GM12878 (cell line): Measurements from ENCODE around the gene DST.

Experiments
- CHD1 ChIP-seq: IDR thresholded peaks from 2 replicates; pipeline ENCODE4 v1.6.1; 2012; ENCODE audit warnings: low read depth, low read length, improper control_type of control experiment
- CTCF ChIP-seq, 3 experiments: IDR thresholded peaks in 2 of 3; conservative IDR thresholded peaks in 1 of 3; 2 replicates each; pipeline ENCODE4 v1.5.1; 2011; ENCODE audit warnings: low read depth in 3 of 3, low read length in 3 of 3, mild to moderate bottlenecking in 3 of 3, control low read depth in 2 of 3, moderate library complexity in 2 of 3, inconsistent platforms in 1 of 3, mixed read lengths in 1 of 3; ENCODE audit not compliant: control insufficient read depth in 2 of 3, insufficient read depth in 1 of 3; ENCODE audit errors: extremely low read depth in 1 of 3
- EZH2 ChIP-seq: IDR thresholded peaks from 2 replicates; pipeline ENCODE4 v1.6.1; 2012; ENCODE audit warnings: low read depth, mild to moderate bottlenecking, control low read depth, inconsistent platforms, low read length, borderline replicate concordance; ENCODE audit not compliant: control insufficient read depth
- HSF1 ChIP-seq: fragments of 150-350 bp; IDR thresholded peaks from 2 replicates; pipeline ENCODE4 v1.6.1; 2014; ENCODE audit warnings: mild to moderate bottlenecking, low read depth, low read length
- LARP7 ChIP-seq: fragments of 450-650 bp; IDR thresholded peaks from 2 replicates; pipeline ENCODE4 v1.6.1; 2017; ENCODE audit warnings: mild to moderate bottlenecking
- NFXL1 ChIP-seq: fragments of 450-650 bp; IDR thresholded peaks from 2 replicates; pipeline ENCODE4 v1.6.1; 2017; ENCODE audit warnings: antibody characterized with exemption, mild to moderate bottlenecking, borderline replicate concordance
- POLR2A ChIP-seq: IDR thresholded peaks from 2 replicates; pipeline ENCODE4 v1.6.1; 2011; ENCODE audit warnings: low read depth, mild to moderate bottlenecking, low read length
- POLR2AphosphoS2 ChIP-seq: IDR thresholded peaks from 2 replicates; pipeline ENCODE4 v1.6.1; 2011; ENCODE audit warnings: low read depth, mild to moderate bottlenecking, low read length, improper control_type of control experiment, moderate library complexity
- POLR2AphosphoS5 ChIP-seq: IDR thresholded peaks from 2 replicates; pipeline ENCODE4 v1.6.1; 2011; ENCODE audit warnings: mild to moderate bottlenecking, low read length, inconsistent platforms
- PRDM15 ChIP-seq: fragments of 450-650 bp; formaldehyde crosslinking; IDR thresholded peaks from 2 replicates; pipeline ENCODE4 v1.4.0; 2020; ENCODE audit warnings: mild to moderate bottlenecking, moderate library complexity
- RAD21 ChIP-seq: IDR thresholded peaks from 2 replicates; pipeline ENCODE4 v1.6.1; 2011; ENCODE audit warnings: mild to moderate bottlenecking, low read depth, low read length, moderate library complexity; ENCODE audit not compliant: insufficient read depth
- RCOR1 ChIP-seq: conservative IDR thresholded peaks from 2 replicates; pipeline ENCODE4 v1.6.1; 2012; ENCODE audit warnings: low read depth, low read length, improper control_type of control experiment
- SIN3A ChIP-seq: IDR thresholded peaks from 2 replicates; pipeline ENCODE4 v1.6.1; 2012; ENCODE audit warnings: low read depth, low read length, improper control_type of control experiment
- ZBTB11 ChIP-seq: fragments of 450-650 bp; formaldehyde crosslinking; IDR thresholded peaks from 2 replicates; pipeline ENCODE4 v1.5.0; 2022; ENCODE audit warnings: mild to moderate bottlenecking, missing genetic modification characterization

- TF ChIP-seq CTCF (IDR thresholded peaks at IDR 0.05 in 2 of 3, conservative IDR thresholded peaks at IDR 0.05 in 1 of 3; ENCODE audit: control insufficient read depth in 2 of 3, extremely low read depth in 1 of 3, insufficient read depth in 1 of 3, low read depth in 3 of 3, low read length in 3 of 3) (no peak), SIN3A (no peak), POLR2AphosphoS2 (no peak), CHD1 (no peak), NFXL1 (no peak), POLR2A (no peak), RAD21 (no peak), ZBTB11 (no peak), EZH2 (no peak), RCOR1 (no peak), LARP7 (no peak), POLR2AphosphoS5 (no peak), HSF1 (no peak), PRDM15 (no peak)
Observed at GRCh38 chr6:56575736-56576135, 67.0 kb downstream of the DST start.
